C4-2B (cell line): ENCODE data around the gene URI1.

Experiments used
- H3K27ac ChIP-seq: fragments of 450-650 bp; 2 replicates; pipeline ENCODE4 v1.5.1; 2017
- ZFX ChIP-seq: fragments of 450-650 bp; IDR thresholded peaks from 2 replicates; pipeline ENCODE4 v1.6.1; 2017
- TF ChIP-seq, protein P1 (sequence below): fragments of 450-650 bp; conservative IDR thresholded peaks from 2 replicates; pipeline ENCODE4 v1.5.1; 2017; ENCODE audit warnings: mild to moderate bottlenecking

URI1 gene, protein sequence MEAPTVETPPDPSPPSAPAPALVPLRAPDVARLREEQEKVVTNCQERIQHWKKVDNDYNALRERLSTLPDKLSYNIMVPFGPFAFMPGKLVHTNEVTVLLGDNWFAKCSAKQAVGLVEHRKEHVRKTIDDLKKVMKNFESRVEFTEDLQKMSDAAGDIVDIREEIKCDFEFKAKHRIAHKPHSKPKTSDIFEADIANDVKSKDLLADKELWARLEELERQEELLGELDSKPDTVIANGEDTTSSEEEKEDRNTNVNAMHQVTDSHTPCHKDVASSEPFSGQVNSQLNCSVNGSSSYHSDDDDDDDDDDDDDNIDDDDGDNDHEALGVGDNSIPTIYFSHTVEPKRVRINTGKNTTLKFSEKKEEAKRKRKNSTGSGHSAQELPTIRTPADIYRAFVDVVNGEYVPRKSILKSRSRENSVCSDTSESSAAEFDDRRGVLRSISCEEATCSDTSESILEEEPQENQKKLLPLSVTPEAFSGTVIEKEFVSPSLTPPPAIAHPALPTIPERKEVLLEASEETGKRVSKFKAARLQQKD

DNA sequence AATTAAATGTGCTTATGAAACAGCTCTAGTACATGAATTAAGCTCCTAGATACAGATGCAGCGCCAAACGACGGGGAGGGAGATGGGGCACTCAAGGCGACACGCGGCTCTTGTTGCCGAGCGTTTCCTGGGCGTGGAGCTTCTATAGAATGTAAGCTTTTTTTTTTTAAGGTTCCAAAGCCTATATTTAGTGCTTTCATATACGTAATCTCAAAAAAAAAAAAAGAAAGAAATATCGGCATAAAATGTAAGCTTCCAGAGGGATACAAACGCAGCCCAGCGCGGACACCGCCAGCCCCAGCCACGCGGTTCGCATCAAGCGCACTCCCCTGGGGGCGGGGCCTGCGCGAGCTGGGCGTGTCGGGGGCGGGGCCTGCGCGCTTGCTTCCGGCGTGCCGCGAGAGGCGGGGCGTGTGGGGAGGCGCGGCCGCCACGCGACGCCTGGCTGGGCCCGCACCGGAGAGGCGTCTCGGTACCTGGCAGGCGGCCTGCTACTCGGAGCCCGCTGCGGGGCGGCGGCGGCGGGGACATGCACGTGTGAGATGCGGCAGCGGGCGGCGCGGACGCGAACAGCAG lies at the start of gene URI1:
TSS of gene URI1 (plus strand) at position 412 of the 576 bp plus-strand sequence. CDS start 309 bp downstream, outside the sequence.
- TF ChIP-seq, protein P1, sequence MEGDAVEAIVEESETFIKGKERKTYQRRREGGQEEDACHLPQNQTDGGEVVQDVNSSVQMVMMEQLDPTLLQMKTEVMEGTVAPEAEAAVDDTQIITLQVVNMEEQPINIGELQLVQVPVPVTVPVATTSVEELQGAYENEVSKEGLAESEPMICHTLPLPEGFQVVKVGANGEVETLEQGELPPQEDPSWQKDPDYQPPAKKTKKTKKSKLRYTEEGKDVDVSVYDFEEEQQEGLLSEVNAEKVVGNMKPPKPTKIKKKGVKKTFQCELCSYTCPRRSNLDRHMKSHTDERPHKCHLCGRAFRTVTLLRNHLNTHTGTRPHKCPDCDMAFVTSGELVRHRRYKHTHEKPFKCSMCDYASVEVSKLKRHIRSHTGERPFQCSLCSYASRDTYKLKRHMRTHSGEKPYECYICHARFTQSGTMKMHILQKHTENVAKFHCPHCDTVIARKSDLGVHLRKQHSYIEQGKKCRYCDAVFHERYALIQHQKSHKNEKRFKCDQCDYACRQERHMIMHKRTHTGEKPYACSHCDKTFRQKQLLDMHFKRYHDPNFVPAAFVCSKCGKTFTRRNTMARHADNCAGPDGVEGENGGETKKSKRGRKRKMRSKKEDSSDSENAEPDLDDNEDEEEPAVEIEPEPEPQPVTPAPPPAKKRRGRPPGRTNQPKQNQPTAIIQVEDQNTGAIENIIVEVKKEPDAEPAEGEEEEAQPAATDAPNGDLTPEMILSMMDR, result no peak
- no peak for TF ChIP-seq ZFX
- H3K27ac ChIP-seq, result peak within 1 kb of the TSS; percentile 87

DNA sequence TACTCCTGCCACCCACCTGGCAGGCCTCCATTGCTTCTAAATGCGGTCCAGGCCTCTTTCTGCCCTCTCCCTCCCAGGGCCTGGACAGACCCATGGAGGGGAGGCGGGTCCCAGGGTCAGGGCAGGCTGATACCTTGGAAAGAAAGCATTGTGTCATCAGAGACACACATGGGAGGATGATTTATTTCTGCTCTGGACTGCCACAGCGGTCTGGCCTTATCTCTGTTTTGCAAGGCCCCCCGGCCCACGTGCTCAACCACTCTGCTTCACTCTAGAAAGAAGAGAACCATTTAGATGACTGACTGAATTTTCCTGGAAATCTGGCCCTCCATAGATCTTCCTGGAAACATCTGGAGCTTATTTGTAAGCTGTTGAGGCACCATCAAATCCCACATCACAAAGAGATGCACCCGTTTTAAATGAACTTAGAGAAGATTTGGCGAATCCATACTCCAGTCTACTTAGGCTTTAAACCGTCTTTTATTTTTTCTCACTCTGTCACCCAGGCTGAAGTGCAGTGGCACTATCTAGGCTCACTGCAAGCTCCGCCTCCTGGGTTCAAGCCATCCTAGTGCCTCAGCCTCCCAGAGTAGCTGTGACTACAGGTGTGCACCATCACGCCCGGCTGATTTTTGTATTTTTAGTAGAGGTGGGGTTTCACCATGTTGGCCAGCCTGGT lies 48.3 kb upstream of the URI1 start:
- no peak for TF ChIP-seq ZFX
- TF ChIP-seq, protein P1, result no peak
- no peak overlapping the region for H3K27ac ChIP-seq

DNA sequence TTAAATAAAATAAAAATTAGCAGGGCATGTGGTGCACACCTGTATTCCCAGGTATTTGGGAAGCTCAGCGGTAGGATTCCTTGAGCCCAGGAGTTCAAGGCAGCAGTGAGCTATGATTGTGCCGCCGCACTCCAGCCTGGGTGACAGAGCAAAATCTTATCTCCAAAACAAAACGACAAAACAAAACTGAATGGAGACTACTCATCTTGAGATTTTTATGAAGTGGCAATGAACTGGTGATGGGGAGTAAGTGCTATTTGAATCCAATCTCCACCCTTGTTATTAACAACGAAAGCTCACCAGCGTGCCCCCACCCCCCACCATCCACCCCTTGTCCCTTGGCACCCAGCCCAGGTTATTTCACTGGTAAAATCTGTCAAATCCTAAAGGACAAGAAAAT lies 45.2 kb upstream of the URI1 start:
- TF ChIP-seq ZFX, result no peak
- TF ChIP-seq, protein P1, result no peak
- H3K27ac ChIP-seq, result no peak overlapping the region

DNA sequence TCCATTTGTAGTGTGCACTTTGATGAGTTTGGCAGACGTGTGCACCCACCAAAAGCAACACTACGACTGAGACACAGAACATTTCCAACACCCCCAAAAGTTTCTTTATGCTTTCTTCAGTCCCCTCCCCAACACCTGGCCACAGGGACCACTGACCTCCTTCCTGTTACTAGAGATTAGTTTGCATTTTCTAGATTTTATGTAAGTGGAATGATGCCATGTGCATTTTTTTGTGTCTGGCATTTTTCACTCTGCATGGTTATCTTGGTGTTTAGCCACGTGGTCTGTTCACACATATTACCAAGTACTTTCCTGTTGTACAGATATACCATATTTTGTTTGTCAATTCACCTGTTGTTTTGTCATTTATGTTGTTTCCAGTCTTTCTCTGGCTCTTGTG lies 44.6 kb upstream of the URI1 start:
- TF ChIP-seq, protein P1, result no peak
- TF ChIP-seq ZFX, result no peak
- no peak overlapping the region for H3K27ac ChIP-seq

DNA sequence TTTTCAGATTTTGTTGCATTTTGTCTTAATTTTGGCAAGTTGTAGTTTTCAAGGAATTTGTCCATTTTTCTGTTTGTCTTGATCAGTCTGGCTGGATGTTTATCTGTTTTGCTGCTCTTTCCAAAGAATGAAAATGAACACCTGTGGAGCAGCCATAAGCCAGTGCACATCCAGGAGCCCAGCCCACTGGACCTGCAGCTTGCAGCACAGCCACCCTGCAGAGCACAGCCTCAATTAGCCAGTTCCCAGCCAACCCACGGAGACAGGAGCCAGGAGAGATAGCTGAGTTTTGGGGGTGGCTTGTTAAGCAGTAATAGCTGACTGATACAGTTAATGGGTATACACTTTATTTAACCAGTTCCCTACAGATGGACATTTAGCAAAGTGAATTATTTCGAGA lies 38.0 kb upstream of the URI1 start:
- TF ChIP-seq, protein P1, result no peak
- TF ChIP-seq ZFX, result no peak
- H3K27ac ChIP-seq, result no peak overlapping the region

DNA sequence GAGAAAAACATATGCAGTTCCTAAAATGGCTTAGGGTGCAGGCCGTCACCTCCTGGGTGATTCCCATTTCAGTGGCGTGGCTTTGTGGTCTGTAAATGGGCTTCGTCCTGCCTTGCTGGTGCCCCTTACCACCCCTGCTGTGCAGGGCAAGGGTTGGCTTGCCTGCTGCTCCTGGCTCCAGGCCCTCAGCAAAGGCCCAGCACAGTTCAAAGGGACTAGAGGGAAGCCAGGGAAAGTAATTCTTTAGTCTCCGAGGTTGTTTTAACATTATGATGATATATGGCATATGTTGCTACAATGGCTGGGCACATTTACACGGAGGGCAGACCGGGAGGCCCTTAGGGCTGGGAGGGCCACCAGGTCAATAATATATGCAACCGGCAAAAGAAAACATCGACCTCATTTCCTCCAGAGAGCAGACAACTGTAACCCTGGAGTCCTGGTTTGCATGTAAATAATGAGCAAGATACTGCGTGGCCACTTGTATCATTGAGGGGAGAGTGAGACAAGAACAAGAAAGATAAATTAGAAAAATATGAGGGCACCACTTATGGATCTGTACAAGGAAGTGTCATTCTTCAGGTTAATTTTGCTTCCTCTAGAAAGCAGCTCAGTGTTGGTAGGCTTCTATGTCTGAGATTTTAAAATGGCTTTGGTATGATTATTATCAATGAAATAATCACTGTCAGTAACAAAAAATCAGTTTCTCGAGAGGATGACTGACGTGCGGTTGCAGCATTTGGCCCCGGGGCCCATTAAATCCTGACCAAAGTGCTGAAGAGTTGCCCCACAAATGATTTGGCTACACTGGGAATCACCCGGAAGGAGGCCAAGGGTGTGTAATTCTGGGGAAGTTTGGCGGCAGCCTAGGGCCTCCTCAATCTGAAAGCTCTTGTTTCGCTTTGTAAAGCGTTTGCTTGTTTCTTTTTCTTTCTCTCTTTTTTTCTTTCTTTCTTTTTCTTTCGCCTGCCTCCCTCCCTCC lies 32.8 kb upstream of the URI1 start:
- TF ChIP-seq, protein P1, result no peak
- TF ChIP-seq ZFX, result no peak
- H3K27ac ChIP-seq, result no peak overlapping the region
